CD14-positive monocyte (primary cell): ENCODE data around the gene POLR2H. TPM values are rescaled to one million over a fixed set of nuclear protein-coding genes. Genes with fewer than 3 reads are reported as not detected.

Source experiments
- DNase-seq, 3 donors: peaks; one replicate each; pipeline ENCODE4 v3.0.0-alpha.2; 2011 to 2022
- H2AFZ ChIP-seq: 2 replicates; pipeline ENCODE4 v1.6.0; 2012; ENCODE audit warnings: mild to moderate bottlenecking, low read depth, low read length, inconsistent platforms; ENCODE audit not compliant: insufficient read depth, poor library complexity, severe bottlenecking
- H3K27ac ChIP-seq, 2 donors: 1 replicate in 1 of 2; 2 replicates in 1 of 2; pipeline ENCODE4 v1.5.1; 2012 to 2013; ENCODE audit warnings: low read length in 2 of 2, control low read depth in 1 of 2, inconsistent platforms in 1 of 2, low read depth in 1 of 2, mild to moderate bottlenecking in 1 of 2
- H3K27me3 ChIP-seq, 2 donors: one replicate each; pipeline versions ENCODE4 v1.6.0 to v1.6.1; 2011 to 2013; ENCODE audit warnings: low read length in 2 of 2; ENCODE audit not compliant: control insufficient read depth in 2 of 2, insufficient read depth in 2 of 2
- H3K36me3 ChIP-seq, 2 donors: replicated peaks in 1 of 2; 1 replicate in 1 of 2; 2 replicates in 1 of 2; pipeline versions ENCODE4 v1.5.1 to v1.6.1; 2012 to 2013; ENCODE audit warnings: low read length in 2 of 2, control low read depth in 1 of 2, inconsistent platforms in 1 of 2, mild to moderate bottlenecking in 1 of 2; ENCODE audit not compliant: insufficient read depth in 2 of 2, control insufficient read depth in 1 of 2
- H3K4me1 ChIP-seq, 2 donors: 1 replicate in 1 of 2; 2 replicates in 1 of 2; pipeline versions ENCODE4 v1.5.1 to v1.6.1; 2012 to 2013; ENCODE audit warnings: low read length in 2 of 2, control low read depth in 1 of 2, inconsistent platforms in 1 of 2, mild to moderate bottlenecking in 1 of 2, moderate library complexity in 1 of 2; ENCODE audit not compliant: insufficient read depth in 2 of 2, control insufficient read depth in 1 of 2
- H3K4me2 ChIP-seq: replicated peaks from 2 replicates; pipeline ENCODE3; 2012; ENCODE audit warnings: low read length, moderate library complexity, mild to moderate bottlenecking; ENCODE audit not compliant: poor library complexity, severe bottlenecking; ENCODE audit errors: extremely low read depth
- H3K4me3 ChIP-seq, 3 experiments: fragments of 200-600 bp in 1 of 3; sonication (generic) in 1 of 3; replicated peaks in 1 of 3; 1 replicate in 2 of 3; 2 replicates in 1 of 3; pipeline ENCODE4 v1.5.1; 2011 to 2013; ENCODE audit warnings: low read length in 3 of 3, mild to moderate bottlenecking in 3 of 3, control low read depth in 2 of 3, low read depth in 2 of 3, inconsistent platforms in 1 of 3, moderate library complexity in 1 of 3
- H3K79me2 ChIP-seq: 2 replicates; pipeline ENCODE4 v1.6.0; 2012; ENCODE audit warnings: mild to moderate bottlenecking, control low read depth, inconsistent platforms, low read length, moderate library complexity; ENCODE audit not compliant: insufficient read depth
- H3K9ac ChIP-seq: 2 replicates; pipeline ENCODE4 v1.6.0; 2017; ENCODE audit warnings: low read length, mild to moderate bottlenecking; ENCODE audit not compliant: insufficient read depth, poor library complexity, severe bottlenecking
- H3K9me3 ChIP-seq, 2 donors: replicated peaks in 1 of 2; 1 replicate in 1 of 2; 2 replicates in 1 of 2; pipeline versions ENCODE4 v1.5.1 to v1.6.1; 2012 to 2013; ENCODE audit warnings: low read length in 2 of 2, control low read depth in 1 of 2; ENCODE audit not compliant: control insufficient read depth in 1 of 2, insufficient read depth in 1 of 2
- H4K20me1 ChIP-seq: 2 replicates; pipeline ENCODE4 v1.6.0; 2012; ENCODE audit warnings: mild to moderate bottlenecking, low read length, control low read depth, moderate library complexity; ENCODE audit not compliant: insufficient read depth
- H3K27ac Mint-ChIP-seq, 7 donors: one replicate each; pipeline ENCODE4 v1.8.0; 2020; ENCODE audit warnings: mild to moderate bottlenecking in 7 of 7, mixed read lengths in 7 of 7, moderate library complexity in 6 of 7, inconsistent platforms in 2 of 7
- H3K27me3 Mint-ChIP-seq, 3 donors: one replicate each; pipeline ENCODE4 v1.8.0; 2021 to 2022; ENCODE audit warnings: low read depth in 3 of 3, mild to moderate bottlenecking in 3 of 3, mixed read lengths in 3 of 3, moderate library complexity in 3 of 3, inconsistent platforms in 1 of 3
- H3K36me3 Mint-ChIP-seq, 2 donors: one replicate each; pipeline ENCODE4 v1.8.0; 2020; ENCODE audit warnings: mixed read lengths in 2 of 2, inconsistent platforms in 1 of 2, mild to moderate bottlenecking in 1 of 2
- H3K4me1 Mint-ChIP-seq: one replicate; pipeline ENCODE4 v1.8.0; 2020; ENCODE audit warnings: mild to moderate bottlenecking, mixed read lengths
- H3K4me3 Mint-ChIP-seq, 2 donors: one replicate each; pipeline ENCODE4 v1.8.0; 2020; ENCODE audit warnings: mild to moderate bottlenecking in 2 of 2, mixed read lengths in 2 of 2, moderate library complexity in 1 of 2
- H3K9me3 Mint-ChIP-seq, 7 donors: one replicate each; pipeline ENCODE4 v1.8.0; 2020 to 2022; ENCODE audit warnings: mixed read lengths in 7 of 7, mild to moderate bottlenecking in 6 of 7, moderate library complexity in 6 of 7, inconsistent platforms in 2 of 7
- WGBS: methylation state at CpG from one replicate; pipeline ENCODE4 v1.1.5; 2013; ENCODE audit warnings: missing lambda C conversion rate; ENCODE audit not compliant: insufficient coverage; 5-methylcytosine and 5-hydroxymethylcytosine counted together
- intact Hi-C, 2 donors: fragments of 100-400 bp; cut with micrococcal nuclease; formaldehyde crosslinking; loops; one replicate each; pipeline versions ENCODE4 v1.15.0 to v1.15.1; 2023
- polyA plus RNA-seq, 3 donors: library from polyadenylated mRNA; depleted of rRNA in 1 of 3; unstranded in 2 of 3; stranded (reverse) in 1 of 3; fragments of 300-500 nt in 2 of 3; fragments of >200 nt in 1 of 3; fragmentation: Illumina TruSeq in 2 of 3; gene quantifications; 1 replicate in 2 of 3; 2 replicates in 1 of 3; pipeline ENCODE4 v1.2.3, GENCODE V29; 2012 to 2021
- TF ChIP-seq, protein P1 (sequence below): fragments of 200-600 bp; IDR thresholded peaks from one replicate; pipeline ENCODE4 v1.8.0; 2022; ENCODE audit warnings: antibody characterized with exemption, mild to moderate bottlenecking

Gene POLR2H
- polyA plus RNA-seq, 3 donors: 21.7 to 67.3 (median 24.6) TPM

- Mint-ChIP-seq H3K27me3 (peaks cover 0 to 6% (median 3%) of the 10 kb centered on the region in 3 donors), H3K36me3 (no peaks in the 10 kb centered on the region), H3K27ac (peak overlapping the region in 1 of 7 donors; percentile 54), H3K4me1 (no peaks in the 10 kb centered on the region), H3K9me3 (peaks cover 0 to 1% (median 0%) of the 10 kb centered on the region in 7 donors), H3K4me3 (no peak overlapping the region)
- no peak overlapping the region for H3K9ac ChIP-seq
- intact Hi-C loops: no loop called here
- H4K20me1 ChIP-seq: no peaks in the 10 kb centered on the region
- H3K79me2 ChIP-seq: no peaks in the 10 kb centered on the region
- no peaks in the 10 kb centered on the region for H3K9me3 ChIP-seq
- H3K27ac ChIP-seq: no peak overlapping the region
- no peak overlapping the region for H3K4me2 ChIP-seq
- no peaks in the 10 kb centered on the region for H3K4me1 ChIP-seq
- H3K36me3 ChIP-seq: no peaks in the 10 kb centered on the region
- DNase-seq: no peak
- no peak overlapping the region for H3K4me3 ChIP-seq
- WGBS: 96% methylated on average over 13 of the region's 15 CpGs
- TF ChIP-seq, protein P1, sequence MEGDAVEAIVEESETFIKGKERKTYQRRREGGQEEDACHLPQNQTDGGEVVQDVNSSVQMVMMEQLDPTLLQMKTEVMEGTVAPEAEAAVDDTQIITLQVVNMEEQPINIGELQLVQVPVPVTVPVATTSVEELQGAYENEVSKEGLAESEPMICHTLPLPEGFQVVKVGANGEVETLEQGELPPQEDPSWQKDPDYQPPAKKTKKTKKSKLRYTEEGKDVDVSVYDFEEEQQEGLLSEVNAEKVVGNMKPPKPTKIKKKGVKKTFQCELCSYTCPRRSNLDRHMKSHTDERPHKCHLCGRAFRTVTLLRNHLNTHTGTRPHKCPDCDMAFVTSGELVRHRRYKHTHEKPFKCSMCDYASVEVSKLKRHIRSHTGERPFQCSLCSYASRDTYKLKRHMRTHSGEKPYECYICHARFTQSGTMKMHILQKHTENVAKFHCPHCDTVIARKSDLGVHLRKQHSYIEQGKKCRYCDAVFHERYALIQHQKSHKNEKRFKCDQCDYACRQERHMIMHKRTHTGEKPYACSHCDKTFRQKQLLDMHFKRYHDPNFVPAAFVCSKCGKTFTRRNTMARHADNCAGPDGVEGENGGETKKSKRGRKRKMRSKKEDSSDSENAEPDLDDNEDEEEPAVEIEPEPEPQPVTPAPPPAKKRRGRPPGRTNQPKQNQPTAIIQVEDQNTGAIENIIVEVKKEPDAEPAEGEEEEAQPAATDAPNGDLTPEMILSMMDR: no peak
- no peak overlapping the region for H2AFZ ChIP-seq
- H3K27me3 ChIP-seq: no peaks in the 10 kb centered on the region
Measured at GRCh38 chr3:184352149-184352785, 9.2 kb upstream of the POLR2H start.

DNA sequence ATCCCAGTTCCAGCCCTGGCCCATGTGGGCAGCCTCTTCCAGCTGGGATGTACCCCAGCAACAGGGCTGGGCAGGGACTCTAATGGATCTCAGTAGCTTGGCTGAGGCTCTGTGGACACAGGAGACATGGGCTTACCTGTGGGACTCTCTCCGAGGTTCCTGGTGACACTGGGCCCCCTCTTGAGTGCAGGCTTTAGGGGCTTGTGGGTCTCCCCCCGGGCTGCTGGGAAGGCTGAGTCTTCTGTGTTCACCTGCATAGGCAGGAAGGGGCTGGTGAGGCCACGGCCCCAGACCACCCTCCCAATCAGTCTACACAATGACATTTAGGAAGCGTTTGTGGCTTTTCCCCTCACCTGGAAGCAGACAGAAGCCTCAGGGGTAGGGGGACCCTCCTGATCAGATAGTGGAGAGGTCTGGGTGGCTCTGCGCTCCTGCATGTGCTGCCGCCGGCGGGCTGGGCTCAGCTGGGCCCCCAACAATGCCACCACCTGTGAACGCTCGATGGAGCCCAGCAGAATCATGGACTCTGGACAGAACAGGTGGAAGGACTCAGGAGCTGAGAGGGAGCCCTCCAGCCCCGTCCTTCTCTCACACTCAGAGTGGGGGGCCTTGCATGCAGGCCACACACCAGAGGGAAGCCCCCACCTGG, 8.5 kb upstream of the POLR2H start:
- no peaks in the 10 kb centered on the region for H3K4me1 ChIP-seq

More for the DNA sequence above, 8.5 kb upstream of the POLR2H start:
- Histone ChIP-seq H3K27me3 (no peaks in the 10 kb centered on the region), H4K20me1 (no peaks in the 10 kb centered on the region), H3K36me3 (no peaks in the 10 kb centered on the region), H3K4me3 (no peak overlapping the region), H3K9me3 (no peaks in the 10 kb centered on the region), H2AFZ (no peak overlapping the region), H3K27ac (no peak overlapping the region), H3K9ac (no peak overlapping the region), H3K79me2 (no peaks in the 10 kb centered on the region), H3K4me2 (no peak overlapping the region)
- H3K27me3 Mint-ChIP-seq: peaks cover 0 to 6% (median 3%) of the 10 kb centered on the region in 3 donors
- H3K4me3 Mint-ChIP-seq: no peak overlapping the region
- intact Hi-C loops: no loop called here
- no peaks in the 10 kb centered on the region for H3K4me1 Mint-ChIP-seq
- 97% methylated on average over 5 of the region's 11 CpGs for WGBS
- DNase-seq: no peak
- H3K36me3 Mint-ChIP-seq: no peaks in the 10 kb centered on the region
- TF ChIP-seq, protein P1: no peak
- H3K9me3 Mint-ChIP-seq: peaks cover 0 to 1% (median 0%) of the 10 kb centered on the region in 7 donors
- no peak overlapping the region for H3K27ac Mint-ChIP-seq
